Natural killer cell (primary cell): ENCODE results near the gene GPR176. TPM values are rescaled to one million over a fixed set of nuclear protein-coding genes. Genes with fewer than 3 reads are reported as not detected.

Experiments
- ATAC-seq, 3 donors: fragments of 150-1000 bp in 2 of 3; fragments of 200-7000 bp in 1 of 3; cut with Tn5 transposase; 1 replicate in 1 of 3; 2 replicates in 2 of 3; pipeline ENCODE4 v1.10.0; 2021; ENCODE audit warnings: mild to moderate bottlenecking in 2 of 3, moderate library complexity in 2 of 3
- DNase-seq, 2 donors: peaks; one replicate each; pipeline versions ENCODE4 v3.0.0 to v3.0.0-alpha.2; 2013 to 2021; ENCODE audit warnings: mixed read lengths in 1 of 2
- H3K27ac ChIP-seq: one replicate; pipeline ENCODE4 v1.5.1; 2013; ENCODE audit warnings: mild to moderate bottlenecking, low read length
- H3K27me3 ChIP-seq: one replicate; pipeline ENCODE4 v1.6.1; 2013; ENCODE audit warnings: low read length; ENCODE audit not compliant: control insufficient read depth, insufficient read depth
- H3K36me3 ChIP-seq: one replicate; pipeline ENCODE4 v1.6.1; 2013; ENCODE audit warnings: low read length; ENCODE audit not compliant: control insufficient read depth, insufficient read depth
- H3K4me1 ChIP-seq: one replicate; pipeline ENCODE4 v1.6.1; 2013; ENCODE audit warnings: low read length; ENCODE audit not compliant: control insufficient read depth, insufficient read depth
- H3K4me3 ChIP-seq: one replicate; pipeline ENCODE4 v1.5.1; 2013; ENCODE audit warnings: low read length
- H3K9me3 ChIP-seq: one replicate; pipeline ENCODE4 v1.6.1; 2013; ENCODE audit warnings: low read length; ENCODE audit not compliant: control insufficient read depth, insufficient read depth
- H3K27ac Mint-ChIP-seq, 2 donors: one replicate each; pipeline ENCODE4 v1.8.0; 2022; ENCODE audit warnings: mild to moderate bottlenecking in 2 of 2, mixed read lengths in 2 of 2, moderate library complexity in 1 of 2
- H3K27me3 Mint-ChIP-seq, 2 donors: one replicate each; pipeline ENCODE4 v1.8.0; 2022; ENCODE audit warnings: low read depth in 2 of 2, mixed read lengths in 2 of 2
- H3K36me3 Mint-ChIP-seq: one replicate; pipeline ENCODE4 v1.8.0; 2022; ENCODE audit warnings: mixed read lengths
- H3K4me1 Mint-ChIP-seq, 2 donors: one replicate each; pipeline ENCODE4 v1.8.0; 2022; ENCODE audit warnings: mixed read lengths in 2 of 2
- H3K4me3 Mint-ChIP-seq: one replicate; pipeline ENCODE4 v1.8.0; 2022; ENCODE audit warnings: mild to moderate bottlenecking, moderate library complexity, mixed read lengths
- H3K9me3 Mint-ChIP-seq, 2 donors: one replicate each; pipeline ENCODE4 v1.8.0; 2022; ENCODE audit warnings: mixed read lengths in 2 of 2
- WGBS: methylation state at CpG from one replicate; pipeline ENCODE4 v1.1.7; 2013; ENCODE audit warnings: missing lambda C conversion rate; ENCODE audit not compliant: insufficient coverage; 5-methylcytosine and 5-hydroxymethylcytosine counted together
- intact Hi-C: fragments of 100-400 bp; cut with micrococcal nuclease; formaldehyde crosslinking; loops from one replicate; pipeline ENCODE4 v1.14.2; 2022
- total RNA-seq, 4 donors: library from RNA; stranded (reverse); fragments of 120-200 nt in 1 of 4; gene quantifications; one replicate each; pipeline versions ENCODE4 v1.2.3 to v1.2.4, GENCODE V29; 2013 to 2022
- TF ChIP-seq, protein P1 (sequence below): fragments of 200-600 bp; IDR thresholded peaks from one replicate; pipeline ENCODE4 v1.8.0; 2022; ENCODE audit warnings: antibody characterized with exemption

The GPR176 gene
- total RNA-seq, 3 donors from 2014 or later (not counting 1 experiment from before 2014, with no cell fraction given) = 0.38 TPM; not detected in 2

DNA sequence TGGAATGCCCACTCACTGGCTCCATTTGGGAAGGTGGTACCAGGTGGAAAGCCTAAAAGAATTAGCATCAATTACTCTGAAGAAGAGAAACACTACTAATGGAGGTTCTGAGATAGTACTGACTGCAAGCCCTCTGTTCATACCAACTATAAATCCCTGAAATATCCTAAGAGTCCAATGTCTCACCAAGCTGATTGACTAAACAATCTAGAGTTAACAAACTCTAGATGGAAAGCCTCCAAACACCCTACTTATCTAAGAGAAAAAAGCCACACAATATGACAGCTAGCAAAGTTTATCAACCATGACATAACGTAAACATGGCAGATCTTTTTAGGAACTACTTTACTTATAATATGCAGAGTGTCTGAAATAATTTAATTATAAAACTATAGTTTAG, 59.2 kb downstream of the GPR176 start:
- ATAC-seq (no peak), DNase-seq (no peak)
- no peaks in the 10 kb centered on the region for H3K9me3 Mint-ChIP-seq
- H3K27ac Mint-ChIP-seq = no peak overlapping the region
- H3K4me1 ChIP-seq = no peaks in the 10 kb centered on the region
- TF ChIP-seq, protein P1, sequence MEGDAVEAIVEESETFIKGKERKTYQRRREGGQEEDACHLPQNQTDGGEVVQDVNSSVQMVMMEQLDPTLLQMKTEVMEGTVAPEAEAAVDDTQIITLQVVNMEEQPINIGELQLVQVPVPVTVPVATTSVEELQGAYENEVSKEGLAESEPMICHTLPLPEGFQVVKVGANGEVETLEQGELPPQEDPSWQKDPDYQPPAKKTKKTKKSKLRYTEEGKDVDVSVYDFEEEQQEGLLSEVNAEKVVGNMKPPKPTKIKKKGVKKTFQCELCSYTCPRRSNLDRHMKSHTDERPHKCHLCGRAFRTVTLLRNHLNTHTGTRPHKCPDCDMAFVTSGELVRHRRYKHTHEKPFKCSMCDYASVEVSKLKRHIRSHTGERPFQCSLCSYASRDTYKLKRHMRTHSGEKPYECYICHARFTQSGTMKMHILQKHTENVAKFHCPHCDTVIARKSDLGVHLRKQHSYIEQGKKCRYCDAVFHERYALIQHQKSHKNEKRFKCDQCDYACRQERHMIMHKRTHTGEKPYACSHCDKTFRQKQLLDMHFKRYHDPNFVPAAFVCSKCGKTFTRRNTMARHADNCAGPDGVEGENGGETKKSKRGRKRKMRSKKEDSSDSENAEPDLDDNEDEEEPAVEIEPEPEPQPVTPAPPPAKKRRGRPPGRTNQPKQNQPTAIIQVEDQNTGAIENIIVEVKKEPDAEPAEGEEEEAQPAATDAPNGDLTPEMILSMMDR = no peak
- no peaks in the 10 kb centered on the region for H3K36me3 ChIP-seq
- H3K4me1 Mint-ChIP-seq = no peaks in the 10 kb centered on the region
- H3K4me3 ChIP-seq = no peak overlapping the region
- H3K27ac ChIP-seq = no peak overlapping the region
- H3K27me3 ChIP-seq = peaks cover 5% of the 10 kb centered on the region
- H3K9me3 ChIP-seq = no peaks in the 10 kb centered on the region
- H3K36me3 Mint-ChIP-seq = no peaks in the 10 kb centered on the region
- H3K4me3 Mint-ChIP-seq = no peak overlapping the region
- intact Hi-C loops = no loop called here
- WGBS = no CpG with 5 or more reads among the region's 1 CpG
- H3K27me3 Mint-ChIP-seq = peaks cover 6 to 23% of the 10 kb centered on the region in 2 donors

DNA sequence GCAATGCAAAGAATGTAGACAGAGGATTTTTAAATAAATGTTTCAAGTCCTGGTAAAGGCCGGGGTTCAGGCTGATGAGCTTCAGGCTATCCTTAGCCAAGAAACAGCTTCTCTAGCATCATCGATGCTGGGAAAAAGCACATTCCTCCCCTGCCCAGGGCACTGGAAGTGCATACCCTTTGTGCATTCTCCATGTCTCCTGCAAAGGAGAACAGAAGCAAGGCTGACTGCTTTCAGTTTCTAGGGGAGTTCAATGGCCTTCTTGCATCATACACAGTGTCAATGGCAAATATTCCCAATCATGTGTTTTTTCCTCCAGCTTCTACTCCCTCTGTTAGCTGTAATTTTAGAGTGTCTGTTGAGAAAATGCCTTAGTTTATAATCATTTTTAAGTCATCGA, 59.9 kb downstream of the GPR176 start:
- H3K4me3 ChIP-seq = no peak overlapping the region
- no peaks in the 10 kb centered on the region for H3K9me3 Mint-ChIP-seq
- no peak overlapping the region for H3K27ac ChIP-seq
- peaks cover 3% of the 10 kb centered on the region for H3K27me3 ChIP-seq
- H3K36me3 Mint-ChIP-seq = no peaks in the 10 kb centered on the region
- no peaks in the 10 kb centered on the region for H3K36me3 ChIP-seq
- H3K9me3 ChIP-seq = no peaks in the 10 kb centered on the region
- H3K4me1 ChIP-seq = no peaks in the 10 kb centered on the region
- H3K27ac Mint-ChIP-seq = no peak overlapping the region
- ATAC-seq (no peak), DNase-seq (no peak)
- no peak overlapping the region for H3K4me3 Mint-ChIP-seq
- TF ChIP-seq, protein P1 = no peak
- intact Hi-C loops = no loop called here
- peaks cover 6 to 17% of the 10 kb centered on the region in 2 donors for H3K27me3 Mint-ChIP-seq
- 98% methylated on average over 2 of the region's 3 CpGs for WGBS
- no peaks in the 10 kb centered on the region for H3K4me1 Mint-ChIP-seq

DNA sequence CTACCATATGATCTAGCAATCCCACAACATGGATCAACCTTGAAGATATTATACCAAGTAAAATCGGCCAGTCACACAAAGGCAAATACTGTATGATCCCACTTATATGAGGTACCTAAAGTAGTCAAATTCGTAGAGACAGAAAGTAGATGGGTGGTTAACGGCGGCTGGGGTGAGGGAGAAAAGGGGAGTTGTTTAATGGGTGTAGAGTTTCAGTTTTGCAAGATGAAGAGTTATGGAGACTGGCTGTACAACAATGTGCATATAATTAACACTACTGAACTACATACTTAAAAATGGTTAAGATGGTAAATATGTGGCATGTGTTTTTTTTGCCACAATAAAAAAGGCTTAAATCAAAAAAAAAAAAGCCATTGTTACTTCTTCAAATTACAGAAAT, 60.4 kb downstream of the GPR176 start:
- Mint-ChIP-seq H3K27me3 (peaks cover 6 to 12% of the 10 kb centered on the region in 2 donors), H3K27ac (no peak overlapping the region), H3K4me1 (no peaks in the 10 kb centered on the region), H3K36me3 (no peaks in the 10 kb centered on the region), H3K4me3 (no peak overlapping the region), H3K9me3 (no peaks in the 10 kb centered on the region)
- TF ChIP-seq, protein P1 = no peak
- H3K27ac ChIP-seq = no peak overlapping the region
- 92% methylated on average over 4 of the region's 4 CpGs for WGBS
- no peaks in the 10 kb centered on the region for H3K36me3 ChIP-seq
- H3K4me1 ChIP-seq = no peaks in the 10 kb centered on the region
- intact Hi-C loops = no loop called here
- ATAC-seq = no peak
- H3K27me3 ChIP-seq = peaks cover 3% of the 10 kb centered on the region
- H3K4me3 ChIP-seq = no peak overlapping the region
- no peaks in the 10 kb centered on the region for H3K9me3 ChIP-seq
- DNase-seq = no peak

DNA sequence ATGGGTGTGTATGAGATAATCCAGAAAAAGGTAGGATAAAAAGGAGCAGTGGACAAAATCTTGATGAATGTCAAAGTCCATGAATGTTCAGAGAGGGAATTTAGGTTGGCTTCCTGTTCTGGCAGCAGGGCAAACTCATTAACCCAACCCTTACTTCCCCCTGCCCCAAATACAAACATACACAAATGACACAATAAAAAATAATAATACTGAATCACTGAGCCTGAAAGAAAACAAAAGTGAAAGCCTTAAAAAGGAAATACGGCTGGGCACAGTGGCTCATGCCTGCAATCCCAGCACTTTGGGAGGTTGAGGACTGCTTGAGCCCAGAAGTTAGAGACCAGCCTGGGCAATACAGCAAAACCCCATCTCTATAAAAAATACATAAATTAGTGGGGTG, 62.9 kb downstream of the GPR176 start:
- H3K4me1 ChIP-seq = no peaks in the 10 kb centered on the region
- H3K36me3 ChIP-seq = no peaks in the 10 kb centered on the region
- H3K27ac ChIP-seq = no peak overlapping the region
- no peaks in the 10 kb centered on the region for H3K27me3 ChIP-seq
- TF ChIP-seq, protein P1 = no peak
- H3K36me3 Mint-ChIP-seq = no peaks in the 10 kb centered on the region
- H3K4me3 Mint-ChIP-seq = no peak overlapping the region
- ATAC-seq (no peak), DNase-seq (no peak)
- WGBS = 80% methylated on average over 1 of the region's 1 CpG
- H3K4me3 ChIP-seq = no peak overlapping the region
- intact Hi-C loops = no loop called here
- H3K27me3 Mint-ChIP-seq = peaks cover 2 to 12% of the 10 kb centered on the region in 2 donors
- no peaks in the 10 kb centered on the region for H3K9me3 Mint-ChIP-seq
- H3K4me1 Mint-ChIP-seq = no peaks in the 10 kb centered on the region
- H3K27ac Mint-ChIP-seq = no peak overlapping the region
- no peaks in the 10 kb centered on the region for H3K9me3 ChIP-seq
